SW480 (cell line): ENCODE measurements around the gene MPP3.
"Not testable (repeated sequence)": the region's sequence is repeated elsewhere in the genome, so short reads cannot be mapped to it uniquely, and the experiment has no call there.

Source experiments
- DNase-seq: peaks from one replicate; pipeline ENCODE4 v3.0.0-alpha.2; 2016; ENCODE audit warnings: low spot score

The MPP3 gene, protein sequence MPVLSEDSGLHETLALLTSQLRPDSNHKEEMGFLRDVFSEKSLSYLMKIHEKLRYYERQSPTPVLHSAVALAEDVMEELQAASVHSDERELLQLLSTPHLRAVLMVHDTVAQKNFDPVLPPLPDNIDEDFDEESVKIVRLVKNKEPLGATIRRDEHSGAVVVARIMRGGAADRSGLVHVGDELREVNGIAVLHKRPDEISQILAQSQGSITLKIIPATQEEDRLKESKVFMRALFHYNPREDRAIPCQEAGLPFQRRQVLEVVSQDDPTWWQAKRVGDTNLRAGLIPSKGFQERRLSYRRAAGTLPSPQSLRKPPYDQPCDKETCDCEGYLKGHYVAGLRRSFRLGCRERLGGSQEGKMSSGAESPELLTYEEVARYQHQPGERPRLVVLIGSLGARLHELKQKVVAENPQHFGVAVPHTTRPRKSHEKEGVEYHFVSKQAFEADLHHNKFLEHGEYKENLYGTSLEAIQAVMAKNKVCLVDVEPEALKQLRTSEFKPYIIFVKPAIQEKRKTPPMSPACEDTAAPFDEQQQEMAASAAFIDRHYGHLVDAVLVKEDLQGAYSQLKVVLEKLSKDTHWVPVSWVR

DNA sequence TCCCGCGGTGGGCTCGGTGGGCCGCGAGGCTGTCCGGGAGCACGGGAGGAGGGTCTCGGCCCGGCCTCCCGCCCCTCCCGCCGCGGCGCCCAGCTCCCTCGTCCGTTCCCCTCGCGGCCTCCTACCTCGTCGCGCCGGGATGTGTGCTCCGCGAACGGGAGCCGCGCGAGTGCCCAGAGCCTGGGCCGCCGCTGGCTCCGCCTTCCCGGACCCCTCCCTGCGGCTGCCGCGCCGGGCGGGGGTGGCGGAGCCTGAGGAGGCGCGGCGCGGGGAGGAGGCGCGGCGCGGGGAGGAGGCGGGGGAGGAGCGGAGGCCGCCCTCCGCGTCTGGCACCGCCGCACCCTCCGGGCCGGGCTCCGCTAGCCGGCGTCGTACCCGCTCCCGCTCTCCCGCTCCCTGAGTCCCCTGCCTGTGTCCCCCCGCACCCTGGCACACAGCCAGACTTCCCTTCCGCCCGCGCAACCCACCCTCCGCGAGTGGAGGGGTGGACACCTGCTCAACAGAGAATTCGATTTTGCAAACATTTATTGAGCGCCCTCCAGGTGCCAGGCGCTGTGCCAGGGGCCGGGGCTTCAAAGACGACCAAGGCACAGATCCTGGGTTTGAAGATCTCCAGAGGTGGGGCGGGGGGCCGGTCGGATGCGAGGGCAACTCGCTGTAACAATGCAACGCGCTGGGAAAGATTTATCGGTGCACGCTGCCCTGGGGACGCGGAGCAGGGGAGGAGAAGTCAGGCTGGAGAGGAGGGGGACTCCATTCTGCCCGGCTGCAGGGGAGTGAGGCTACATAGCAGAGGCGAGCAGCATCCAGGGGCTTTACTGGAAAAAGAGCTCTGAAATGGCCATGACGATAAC lies at the start of gene MPP3:
MPP3 (minus strand) TSS at position 171 of the 854 bp plus-strand sequence. CDS start 1,240 bp downstream, outside the sequence.
- peak; percentile 66 for DNase-seq

DNA sequence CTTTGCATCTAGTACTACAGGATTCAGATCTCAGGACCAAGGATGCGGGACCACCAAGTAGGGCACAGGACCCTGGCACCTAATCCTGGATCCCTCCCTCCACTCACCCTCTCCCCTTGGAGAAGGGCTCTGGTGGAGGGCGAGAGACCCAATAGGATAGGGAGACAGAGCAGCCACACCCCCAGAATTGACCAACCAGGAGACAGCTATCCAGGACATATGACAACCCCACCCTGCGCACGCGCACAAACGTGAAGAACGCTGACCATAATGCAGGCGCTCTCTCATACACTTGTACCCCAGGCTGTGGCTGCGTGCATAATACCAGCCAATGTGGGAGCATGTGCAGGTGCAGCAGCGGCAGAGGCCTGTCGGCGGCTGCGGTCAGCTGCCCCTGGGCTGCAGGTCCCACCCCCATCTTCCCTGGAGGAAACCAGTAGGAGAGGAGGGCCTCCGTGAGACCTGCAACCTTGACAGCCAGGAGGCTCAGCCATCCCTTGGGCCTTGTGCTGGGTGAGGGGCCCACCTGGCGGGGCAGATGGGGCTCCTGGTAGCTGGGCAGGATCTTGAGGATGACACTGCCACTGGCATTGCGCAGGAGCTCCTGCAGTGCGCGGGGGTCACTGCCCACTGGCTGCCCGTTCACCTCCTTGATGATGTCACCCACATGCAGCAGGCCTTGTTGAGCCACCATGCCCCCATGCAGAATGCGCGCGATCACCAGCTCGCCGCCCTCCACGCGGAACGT lies 49.0 kb upstream of the MPP3 start:
- DNase-seq: no peak

- no peak for DNase-seq
Observed at GRCh38 chr17:43881181-43881580, 48.2 kb upstream of the MPP3 start.

DNA sequence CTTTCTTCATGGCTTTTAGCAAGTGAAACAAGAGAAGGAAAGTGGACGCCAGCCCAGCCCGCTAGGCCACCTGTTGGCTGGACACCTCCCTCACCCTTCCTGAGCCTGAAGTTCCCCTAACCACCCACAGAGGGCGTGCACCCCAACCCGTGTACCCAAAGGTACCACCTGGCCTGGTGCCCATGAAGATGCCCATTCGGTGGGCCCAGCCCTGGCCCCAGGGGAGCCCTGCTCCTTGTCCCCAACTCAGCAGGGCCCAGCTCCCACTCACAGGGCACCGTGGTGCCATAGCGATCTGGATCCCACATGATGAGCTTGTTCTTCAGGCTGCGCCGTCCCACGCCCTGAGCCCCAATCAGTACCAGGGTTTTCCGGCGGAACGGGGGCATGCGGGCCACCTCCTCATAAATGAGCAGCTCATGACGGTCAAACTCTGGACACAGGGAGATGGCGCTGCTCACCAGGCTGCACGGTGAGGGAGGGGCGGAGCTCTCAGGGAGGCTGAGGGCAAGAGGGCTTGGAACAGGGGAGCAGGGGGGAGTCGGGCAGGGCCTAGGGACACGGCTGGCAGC lies 47.6 kb upstream of the MPP3 start:
- peak; percentile 32 for DNase-seq

DNA sequence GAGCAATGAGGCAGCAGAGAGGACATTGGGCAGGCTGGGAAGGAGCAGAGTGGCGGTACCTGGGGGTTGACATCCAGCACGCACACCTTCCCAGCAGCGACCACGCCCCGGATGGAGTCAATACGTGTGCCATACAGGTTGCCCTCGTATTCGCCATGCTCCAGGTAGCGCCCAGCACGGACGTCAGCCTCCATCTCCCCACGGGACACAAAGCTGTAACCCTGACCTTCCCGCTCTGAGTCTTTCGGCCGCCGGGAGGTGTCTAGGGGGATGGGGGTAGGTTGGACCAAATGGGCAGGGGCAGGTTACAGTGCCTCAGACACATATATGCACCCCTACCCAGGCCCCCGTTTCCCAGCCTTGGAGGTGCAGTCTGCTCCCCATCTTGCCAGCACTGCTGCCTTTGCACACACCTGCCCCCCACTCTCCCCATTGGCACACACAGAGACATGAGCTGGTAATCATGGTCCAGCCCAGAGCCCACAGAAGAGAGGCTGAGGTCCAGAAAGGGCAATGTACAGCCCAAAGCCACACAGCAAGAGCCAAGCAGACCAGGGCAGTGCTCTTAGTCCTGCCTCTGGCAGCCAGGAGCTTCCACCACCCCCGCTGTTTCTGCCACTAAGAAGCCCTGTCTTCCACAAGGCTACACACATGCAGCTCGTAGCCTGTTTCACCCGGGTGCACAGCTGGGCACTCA lies 46.9 kb upstream of the MPP3 start:
- no peak for DNase-seq

DNA sequence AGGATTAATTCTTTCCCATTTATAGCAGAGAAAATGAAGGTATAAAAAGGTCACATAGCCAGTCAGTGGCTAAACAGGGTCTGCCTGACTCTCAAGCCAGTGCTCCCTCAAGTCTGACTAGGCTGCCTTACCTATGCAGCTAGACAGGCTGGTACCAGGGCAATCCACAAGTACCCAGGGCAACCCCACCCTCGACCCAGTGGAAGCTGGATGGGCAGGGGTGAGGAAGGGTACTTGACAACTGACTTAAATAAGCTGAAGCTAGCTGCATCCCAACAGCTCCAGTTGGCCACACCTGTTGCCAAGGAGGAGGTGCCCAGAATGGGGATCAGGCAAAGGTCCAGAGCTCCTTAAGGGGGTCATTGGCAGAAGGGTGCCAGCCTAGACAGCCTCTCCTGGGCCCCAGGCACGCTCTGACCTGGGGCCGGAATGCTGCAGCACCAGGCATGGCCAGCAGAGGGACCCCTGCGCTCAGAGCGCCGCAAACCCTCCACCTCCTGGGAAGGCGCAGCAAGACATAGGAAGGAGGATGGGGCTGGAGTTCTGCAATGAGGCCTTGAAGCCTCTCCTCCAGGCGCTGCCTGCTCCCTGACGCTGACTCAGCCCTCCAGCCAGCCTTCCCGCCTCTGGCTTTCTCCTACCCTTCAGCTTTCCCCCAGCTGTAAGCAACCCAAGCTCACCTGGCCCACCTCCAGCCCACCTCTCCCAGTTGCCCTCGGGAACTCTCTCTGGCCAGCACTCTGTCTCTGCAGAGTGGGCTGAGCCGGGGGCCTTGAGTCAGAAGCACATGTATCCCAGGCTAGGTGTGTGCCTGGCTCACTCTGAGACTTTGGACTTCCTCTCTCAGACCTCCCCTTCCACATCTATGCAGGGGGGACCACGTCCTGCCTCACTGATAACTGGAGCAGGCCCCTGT lies 45.6 kb upstream of the MPP3 start:
- DNase-seq: peak; percentile 75

- DNase-seq: no peak
Observed at GRCh38 chr17:43877451-43878155, 44.7 kb upstream of the MPP3 start.

DNA sequence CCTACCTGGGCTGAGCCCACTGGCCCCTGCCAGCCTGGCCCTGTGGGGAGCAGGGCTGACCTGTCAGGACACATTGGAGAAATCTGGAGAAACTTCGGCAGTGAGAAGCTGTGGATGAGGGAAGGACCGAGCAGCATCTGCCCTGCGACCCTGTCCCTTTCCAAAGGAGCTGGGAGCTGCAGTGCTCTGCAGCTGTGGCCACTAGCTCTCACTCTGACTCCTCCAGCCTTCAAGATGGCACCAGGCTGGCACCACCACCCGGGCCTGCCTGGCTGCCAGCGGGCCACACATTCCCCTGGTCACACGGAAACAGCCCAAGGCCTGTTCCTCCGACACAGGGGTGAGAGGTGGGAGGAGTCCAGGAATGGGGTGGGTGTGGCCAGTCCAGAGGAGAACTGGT lies 44.1 kb upstream of the MPP3 start:
- no peak for DNase-seq

GRCh38 chr17:43875476-43876147 lies 42.7 kb upstream of the MPP3 start:
- no peak for DNase-seq

- DNase-seq: no peak
Observed at GRCh38 chr17:43874293-43874692, 41.3 kb upstream of the MPP3 start.

DNA sequence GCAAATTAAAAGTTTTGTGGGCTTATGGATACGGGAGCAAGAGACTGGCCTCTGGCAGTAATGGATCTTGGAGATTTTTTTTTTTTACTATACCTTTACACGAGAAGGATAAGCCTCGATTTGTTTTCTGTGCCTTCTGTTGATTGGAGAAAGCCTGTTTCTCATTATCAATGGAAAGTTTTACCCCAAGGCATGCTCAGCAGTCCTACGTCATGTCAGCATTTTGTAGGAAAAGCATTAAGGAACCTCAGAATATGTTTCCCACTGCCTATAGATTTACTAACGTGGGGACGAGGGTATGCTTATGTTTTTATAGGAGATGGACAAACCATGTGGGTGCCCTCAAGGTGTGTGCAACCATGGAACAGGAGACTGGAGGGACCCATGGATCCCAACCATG lies 40.9 kb upstream of the MPP3 start:
- no peak for DNase-seq

DNA sequence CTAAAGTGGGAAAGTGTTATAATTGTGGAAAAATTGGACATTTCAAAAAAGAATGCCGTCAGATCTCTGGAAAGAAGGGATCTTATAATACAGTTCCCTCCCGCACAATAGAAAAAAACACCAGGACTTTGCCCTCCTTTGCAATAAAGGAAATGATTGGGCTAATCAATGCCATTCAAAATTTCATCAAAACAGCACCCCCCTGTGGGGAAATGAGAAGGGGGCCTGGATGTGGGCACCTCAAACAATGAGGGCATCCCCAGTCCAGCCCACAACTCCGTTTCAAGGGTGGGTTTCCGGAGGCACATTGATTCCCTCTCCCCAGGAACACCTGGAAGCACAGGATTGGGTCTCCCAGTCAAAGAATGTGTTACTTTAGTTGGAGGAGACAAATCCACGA lies 40.1 kb upstream of the MPP3 start:
- DNase-seq: no peak

GRCh38 chr17:43871946-43872690 lies 39.2 kb upstream of the MPP3 start:
- DNase-seq: peak; percentile 25

GRCh38 chr17:43869031-43869430 lies 36.1 kb upstream of the MPP3 start:
- DNase-seq: not testable (repeated sequence)

GRCh38 chr17:43868226-43868994 lies 35.5 kb upstream of the MPP3 start:
- DNase-seq: no peak

- no peak for DNase-seq
Observed at GRCh38 chr17:43864161-43864984, 31.4 kb upstream of the MPP3 start.
